ENCODE results near the gene ZNF784. TPM values are rescaled to one million over a fixed set of nuclear protein-coding genes. Genes with fewer than 3 reads are reported as not detected.

ZNF784 gene
- total and polyA plus RNA-seq, 2 experiments from 2014 or later: 5.5 to 7.2 TPM

- no peak overlapping the region for H2AFZ ChIP-seq
- TF ChIP-seq EZH2phosphoT487 (IDR thresholded peaks at IDR 0.05; ENCODE audit: low read depth, severe bottlenecking, unreplicated experiment) (no peak), EZH2 (IDR thresholded peaks at IDR 0.05; ENCODE audit: borderline replicate concordance) (no peak)
- TF ChIP-seq, protein P1, sequence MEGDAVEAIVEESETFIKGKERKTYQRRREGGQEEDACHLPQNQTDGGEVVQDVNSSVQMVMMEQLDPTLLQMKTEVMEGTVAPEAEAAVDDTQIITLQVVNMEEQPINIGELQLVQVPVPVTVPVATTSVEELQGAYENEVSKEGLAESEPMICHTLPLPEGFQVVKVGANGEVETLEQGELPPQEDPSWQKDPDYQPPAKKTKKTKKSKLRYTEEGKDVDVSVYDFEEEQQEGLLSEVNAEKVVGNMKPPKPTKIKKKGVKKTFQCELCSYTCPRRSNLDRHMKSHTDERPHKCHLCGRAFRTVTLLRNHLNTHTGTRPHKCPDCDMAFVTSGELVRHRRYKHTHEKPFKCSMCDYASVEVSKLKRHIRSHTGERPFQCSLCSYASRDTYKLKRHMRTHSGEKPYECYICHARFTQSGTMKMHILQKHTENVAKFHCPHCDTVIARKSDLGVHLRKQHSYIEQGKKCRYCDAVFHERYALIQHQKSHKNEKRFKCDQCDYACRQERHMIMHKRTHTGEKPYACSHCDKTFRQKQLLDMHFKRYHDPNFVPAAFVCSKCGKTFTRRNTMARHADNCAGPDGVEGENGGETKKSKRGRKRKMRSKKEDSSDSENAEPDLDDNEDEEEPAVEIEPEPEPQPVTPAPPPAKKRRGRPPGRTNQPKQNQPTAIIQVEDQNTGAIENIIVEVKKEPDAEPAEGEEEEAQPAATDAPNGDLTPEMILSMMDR (IDR thresholded peaks at IDR 0.05; ENCODE audit: poor library complexity): no peak
- H3K4me2 ChIP-seq: peak overlapping the region; percentile 68
- H3K36me3 ChIP-seq (replicated peaks; ENCODE audit: insufficient read depth, low read depth): no peaks in the 10 kb centered on the region
- no peak overlapping the region for H3K4me3 ChIP-seq
- H3K27me3 ChIP-seq: no peaks in the 10 kb centered on the region
- peak overlapping the region; percentile 51 for H3K27ac ChIP-seq
- no peak for DNase-seq (ENCODE audit: low spot score)
- no peaks in the 10 kb centered on the region for H3K9me2 ChIP-seq (replicated peaks; ENCODE audit: insufficient read depth)
- H3K9me3 ChIP-seq (ENCODE audit: low read depth): no peaks in the 10 kb centered on the region
- H3K79me2 ChIP-seq: peaks cover 36% of the 10 kb centered on the region
- 73% methylated on average over 51 of the region's 71 CpGs for WGBS (ENCODE audit: low lambda C conversion rate, missing lambda C conversion rate)
- H4K20me1 ChIP-seq (ENCODE audit: insufficient read depth, poor library complexity, severe bottlenecking): peaks cover 21% of the 10 kb centered on the region
- peaks cover 25% of the 10 kb centered on the region for H3K4me1 ChIP-seq (ENCODE audit: insufficient read depth)
Measured at GRCh38 chr19:55652311-55653128, 28.2 kb upstream of the ZNF784 start.

GRCh38 chr19:55651236-55651635 lies 26.9 kb upstream of the ZNF784 start:
- no peaks in the 10 kb centered on the region for H3K9me2 ChIP-seq (replicated peaks; ENCODE audit: insufficient read depth)
- 88% methylated on average over 13 of the region's 18 CpGs for WGBS (ENCODE audit: low lambda C conversion rate, missing lambda C conversion rate)
- H4K20me1 ChIP-seq (ENCODE audit: insufficient read depth, poor library complexity, severe bottlenecking): peaks cover 8% of the 10 kb centered on the region
- H3K79me2 ChIP-seq: peaks cover 33% of the 10 kb centered on the region
- H3K4me2 ChIP-seq: no peak overlapping the region
- no peak overlapping the region for H3K27ac ChIP-seq
- TF ChIP-seq EZH2 (IDR thresholded peaks at IDR 0.05; ENCODE audit: borderline replicate concordance) (no peak), EZH2phosphoT487 (IDR thresholded peaks at IDR 0.05; ENCODE audit: low read depth, severe bottlenecking, unreplicated experiment) (no peak)
- TF ChIP-seq, protein P1 (IDR thresholded peaks at IDR 0.05; ENCODE audit: poor library complexity): no peak
- H3K4me3 ChIP-seq: no peak overlapping the region
- no peaks in the 10 kb centered on the region for H3K27me3 ChIP-seq
- no peaks in the 10 kb centered on the region for H3K9me3 ChIP-seq (ENCODE audit: low read depth)
- H3K4me1 ChIP-seq (ENCODE audit: insufficient read depth): peaks cover 22% of the 10 kb centered on the region
- H2AFZ ChIP-seq: no peak overlapping the region
- no peak for DNase-seq (ENCODE audit: low spot score)
- no peaks in the 10 kb centered on the region for H3K36me3 ChIP-seq (replicated peaks; ENCODE audit: insufficient read depth, low read depth)

DNA sequence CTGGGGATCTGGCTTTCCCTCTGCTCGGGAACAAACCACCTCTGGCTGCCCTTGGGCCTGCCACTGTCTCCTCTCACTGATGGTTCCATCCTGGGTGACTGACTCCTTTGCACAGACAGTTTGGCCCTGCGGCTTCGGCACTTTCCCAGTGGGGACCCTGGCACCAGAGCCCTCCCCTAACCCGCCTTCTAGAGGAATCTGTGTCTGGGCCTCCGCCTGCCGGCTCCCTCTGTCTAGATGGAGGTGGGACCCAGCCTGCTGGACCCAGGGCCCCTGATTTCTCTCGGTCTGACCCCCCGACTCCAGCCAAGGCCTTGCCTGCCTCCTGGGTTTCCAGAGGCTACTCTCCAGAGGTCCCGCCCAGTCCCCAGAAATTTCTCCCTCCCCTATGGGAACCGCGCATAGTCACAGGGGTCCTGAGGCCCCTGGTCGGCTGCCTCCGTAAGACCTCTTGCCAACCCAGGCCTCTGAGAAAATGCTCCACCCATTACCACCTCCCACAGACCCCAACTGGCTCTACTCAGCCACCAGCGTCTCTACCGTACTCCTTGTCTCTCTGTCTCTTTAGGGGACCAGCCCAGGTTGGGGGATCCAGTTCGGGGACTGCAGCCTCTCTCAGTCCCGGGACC lies 26.4 kb upstream of the ZNF784 start:
- Histone ChIP-seq H4K20me1 (ENCODE audit: insufficient read depth, poor library complexity, severe bottlenecking) (peaks cover 3% of the 10 kb centered on the region), H3K27me3 (no peaks in the 10 kb centered on the region), H3K9me3 (ENCODE audit: low read depth) (no peaks in the 10 kb centered on the region), H3K4me3 (no peak overlapping the region), H3K79me2 (peaks cover 33% of the 10 kb centered on the region), H2AFZ (no peak overlapping the region), H3K36me3 (replicated peaks; ENCODE audit: insufficient read depth, low read depth) (no peaks in the 10 kb centered on the region), H3K4me1 (ENCODE audit: insufficient read depth) (peaks cover 18% of the 10 kb centered on the region), H3K9me2 (replicated peaks; ENCODE audit: insufficient read depth) (no peaks in the 10 kb centered on the region), H3K4me2 (no peak overlapping the region), H3K27ac (no peak overlapping the region)
- TF ChIP-seq EZH2 (IDR thresholded peaks at IDR 0.05; ENCODE audit: borderline replicate concordance) (no peak), EZH2phosphoT487 (IDR thresholded peaks at IDR 0.05; ENCODE audit: low read depth, severe bottlenecking, unreplicated experiment) (no peak)
- TF ChIP-seq, protein P1 (IDR thresholded peaks at IDR 0.05; ENCODE audit: poor library complexity): no peak
- WGBS (ENCODE audit: low lambda C conversion rate, missing lambda C conversion rate): 95% methylated on average over 17 of the region's 17 CpGs
- no peak for DNase-seq (ENCODE audit: low spot score)
